ENCODE data around the gene BMPER.

BMPER gene

GRCh38 chr7:34181271-34181958, 276.1 kb downstream of the BMPER start:
- no peak for DNase-seq (ENCODE audit: extremely low read depth, insufficient read length)
- Histone ChIP-seq H3K4me3 (replicated peaks; ENCODE audit: low read depth, low read length) (no peak overlapping the region), H3K36me3 (ENCODE audit: control insufficient read depth, insufficient read depth, low read length) (no peaks in the 10 kb centered on the region), H3K27me3 (replicated peaks; ENCODE audit: control insufficient read depth, insufficient read depth, low read length) (no peaks in the 10 kb centered on the region)
- TF ChIP-seq CTCF (IDR thresholded peaks at IDR 0.05; ENCODE audit: insufficient read depth, low read length, poor library complexity, severe bottlenecking): no peak

- Histone ChIP-seq H3K27me3 (replicated peaks; ENCODE audit: control insufficient read depth, insufficient read depth, low read length) (no peaks in the 10 kb centered on the region), H3K36me3 (ENCODE audit: control insufficient read depth, insufficient read depth, low read length) (no peaks in the 10 kb centered on the region), H3K4me3 (replicated peaks; ENCODE audit: low read depth, low read length) (no peak overlapping the region)
- TF ChIP-seq CTCF (IDR thresholded peaks at IDR 0.05; ENCODE audit: insufficient read depth, low read length, poor library complexity, severe bottlenecking): no peak
- no peak for DNase-seq (ENCODE audit: extremely low read depth, insufficient read length)
Measured at GRCh38 chr7:34184466-34184865, 279.1 kb downstream of the BMPER start.

GRCh38 chr7:34187798-34188307, 282.5 kb downstream of the BMPER start:
- TF ChIP-seq CTCF (IDR thresholded peaks at IDR 0.05; ENCODE audit: insufficient read depth, low read length, poor library complexity, severe bottlenecking): no peak
- no peaks in the 10 kb centered on the region for H3K36me3 ChIP-seq (ENCODE audit: control insufficient read depth, insufficient read depth, low read length)
- no peak for DNase-seq (ENCODE audit: extremely low read depth, insufficient read length)
- H3K4me3 ChIP-seq (replicated peaks; ENCODE audit: low read depth, low read length): no peak overlapping the region
- H3K27me3 ChIP-seq (replicated peaks; ENCODE audit: control insufficient read depth, insufficient read depth, low read length): no peaks in the 10 kb centered on the region

- H3K36me3 ChIP-seq (ENCODE audit: control insufficient read depth, insufficient read depth, low read length): no peaks in the 10 kb centered on the region
- no peak for TF ChIP-seq CTCF (IDR thresholded peaks at IDR 0.05; ENCODE audit: insufficient read depth, low read length, poor library complexity, severe bottlenecking)
- no peak overlapping the region for H3K4me3 ChIP-seq (replicated peaks; ENCODE audit: low read depth, low read length)
- no peaks in the 10 kb centered on the region for H3K27me3 ChIP-seq (replicated peaks; ENCODE audit: control insufficient read depth, insufficient read depth, low read length)
- no peak for DNase-seq (ENCODE audit: extremely low read depth, insufficient read length)
Measured at GRCh38 chr7:34189031-34189430, 283.7 kb downstream of the BMPER start.

- no peak for TF ChIP-seq CTCF (IDR thresholded peaks at IDR 0.05; ENCODE audit: insufficient read depth, low read length, poor library complexity, severe bottlenecking)
- H3K27me3 ChIP-seq (replicated peaks; ENCODE audit: control insufficient read depth, insufficient read depth, low read length): no peaks in the 10 kb centered on the region
- DNase-seq (ENCODE audit: extremely low read depth, insufficient read length): no peak
- no peaks in the 10 kb centered on the region for H3K36me3 ChIP-seq (ENCODE audit: control insufficient read depth, insufficient read depth, low read length)
- H3K4me3 ChIP-seq (replicated peaks; ENCODE audit: low read depth, low read length): no peak overlapping the region
Measured at GRCh38 chr7:34190299-34190698, 285.0 kb downstream of the BMPER start.
